HG02623 (cell line): ENCODE data around the gene EPC1.

Source experiments
- ATAC-seq: cut with Tn5 transposase; IDR thresholded peaks from one replicate; pipeline ENCODE4 v1.9.1; 2021; ENCODE audit warnings: moderate library complexity; ENCODE audit not compliant: unreplicated experiment

Gene EPC1

GRCh38 chr10:32298075-32298812 lies 48.7 kb downstream of the EPC1 start:
- no peak for ATAC-seq

GRCh38 chr10:32295027-32295426 lies 51.9 kb downstream of the EPC1 start:
- ATAC-seq: no peak

- no peak for ATAC-seq
Observed at GRCh38 chr10:32293581-32293980, 53.4 kb downstream of the EPC1 start.

GRCh38 chr10:32279795-32280194 lies 67.2 kb downstream of the EPC1 start:
- ATAC-seq: no peak

GRCh38 chr10:32273336-32273735 lies 73.6 kb downstream of the EPC1 start:
- no peak for ATAC-seq

GRCh38 chr10:32271617-32272016 lies 75.3 kb downstream of the EPC1 start:
- no peak for ATAC-seq

- no peak for ATAC-seq
Observed at GRCh38 chr10:32269343-32270100, 77.4 kb downstream of the EPC1 start.

GRCh38 chr10:32268788-32269187 lies 78.2 kb downstream of the EPC1 start:
- ATAC-seq: no peak

- no peak for ATAC-seq
Observed at GRCh38 chr10:32266979-32267378, 80.0 kb downstream of the EPC1 start.

- ATAC-seq: no peak
Observed at GRCh38 chr10:32266566-32266965, 80.4 kb downstream of the EPC1 start.

GRCh38 chr10:32265756-32266155 lies 81.2 kb downstream of the EPC1 start:
- no peak for ATAC-seq

- ATAC-seq: no peak
Observed at GRCh38 chr10:32263300-32263699, 83.7 kb downstream of the EPC1 start.

GRCh38 chr10:32259551-32259950 lies 87.4 kb downstream of the EPC1 start:
- no peak for ATAC-seq

- ATAC-seq: peak; percentile 62
Observed at GRCh38 chr10:32256613-32257437, 90.1 kb downstream of the EPC1 start.

- ATAC-seq: no peak
Observed at GRCh38 chr10:32253821-32254220, 93.1 kb downstream of the EPC1 start.

- ATAC-seq: no peak
Observed at GRCh38 chr10:32253276-32253675, 93.7 kb downstream of the EPC1 start.

GRCh38 chr10:32250489-32250888 lies 96.5 kb downstream of the EPC1 start:
- peak; percentile 64 for ATAC-seq

- ATAC-seq: no peak
Observed at GRCh38 chr10:32246685-32247084, 100.3 kb downstream of the EPC1 start.

GRCh38 chr10:32245760-32246159 lies 101.2 kb downstream of the EPC1 start:
- no peak for ATAC-seq

- no peak for ATAC-seq
Observed at GRCh38 chr10:32244421-32245207, 102.3 kb downstream of the EPC1 start.

GRCh38 chr10:32244011-32244410 lies 102.9 kb downstream of the EPC1 start:
- ATAC-seq: no peak
